ENCODE data around the gene CBX2.

Gene CBX2

GRCh38 chr17:79801156-79802038 lies 23.4 kb downstream of the CBX2 start:
- no peak for DNase-seq

GRCh38 chr17:79802039-79802735 lies 24.2 kb downstream of the CBX2 start:
- no peak for DNase-seq

- no peak for DNase-seq
Observed at GRCh38 chr17:79802736-79803420, 24.9 kb downstream of the CBX2 start.

- no peak for DNase-seq
Observed at GRCh38 chr17:79803421-79803996, 25.6 kb downstream of the CBX2 start.

GRCh38 chr17:79803997-79804855 lies 26.3 kb downstream of the CBX2 start:
- no peak for DNase-seq

GRCh38 chr17:79804856-79805696 lies 27.1 kb downstream of the CBX2 start:
- DNase-seq = no peak

GRCh38 chr17:79806446-79806760 lies 28.5 kb downstream of the CBX2 start:
- DNase-seq = no peak

GRCh38 chr17:79806863-79807720 lies 29.1 kb downstream of the CBX2 start:
- DNase-seq = no peak

- peak; percentile 28 for DNase-seq
Observed at GRCh38 chr17:79808763-79809529, 31.0 kb downstream of the CBX2 start.

GRCh38 chr17:79809530-79810129 lies 31.7 kb downstream of the CBX2 start:
- no peak for DNase-seq

GRCh38 chr17:79810130-79811010 lies 32.4 kb downstream of the CBX2 start:
- peak; percentile 87 for DNase-seq

GRCh38 chr17:79811011-79811867 lies 33.3 kb downstream of the CBX2 start:
- peak; percentile 86 for DNase-seq

GRCh38 chr17:79811868-79812352 lies 34.0 kb downstream of the CBX2 start:
- DNase-seq = peak; percentile 50

- DNase-seq = peak; percentile 40
Observed at GRCh38 chr17:79812353-79813258, 34.7 kb downstream of the CBX2 start.

GRCh38 chr17:79813297-79814126 lies 35.6 kb downstream of the CBX2 start:
- DNase-seq = no peak
